GM18861 (cell line): ENCODE data around the gene ACSF2.
"Not testable (repeated sequence)": the region's sequence is repeated elsewhere in the genome, so short reads cannot be mapped to it uniquely, and the experiment has no call there.

Experiments
- ATAC-seq: cut with Tn5 transposase; IDR thresholded peaks from one replicate; pipeline ENCODE4 v1.9.1; 2021; ENCODE audit not compliant: unreplicated experiment

The ACSF2 gene

GRCh38 chr17:50407921-50408320 is 18.1 kb upstream of the ACSF2 start:
- ATAC-seq, result no peak

DNA sequence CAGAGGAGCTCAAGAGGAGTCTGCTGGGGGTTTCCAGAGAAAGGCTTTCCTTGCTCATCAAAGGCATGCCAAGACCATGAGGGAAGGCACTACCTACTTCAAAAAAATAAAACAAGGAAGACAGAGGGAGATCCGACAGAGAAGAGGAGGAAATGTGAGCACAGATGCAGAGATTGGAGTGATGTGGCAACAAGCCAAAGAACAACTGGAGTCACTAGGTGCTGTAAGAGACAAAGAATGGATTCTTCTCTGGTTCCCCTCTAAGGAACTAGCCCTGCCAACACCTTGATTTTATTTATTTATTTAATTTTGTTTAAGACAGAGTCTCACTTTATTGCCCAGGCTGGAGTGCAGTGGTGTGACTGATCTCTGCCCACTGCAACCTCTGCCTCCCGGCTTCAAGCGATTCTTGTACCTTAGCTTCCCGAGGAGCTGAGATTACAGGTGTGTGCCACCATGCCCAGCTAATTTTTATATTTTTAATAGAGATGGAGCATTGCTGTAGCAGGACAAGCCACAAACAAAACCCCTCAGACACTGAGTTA is 13.8 kb upstream of the ACSF2 start:
- ATAC-seq, result no peak

DNA sequence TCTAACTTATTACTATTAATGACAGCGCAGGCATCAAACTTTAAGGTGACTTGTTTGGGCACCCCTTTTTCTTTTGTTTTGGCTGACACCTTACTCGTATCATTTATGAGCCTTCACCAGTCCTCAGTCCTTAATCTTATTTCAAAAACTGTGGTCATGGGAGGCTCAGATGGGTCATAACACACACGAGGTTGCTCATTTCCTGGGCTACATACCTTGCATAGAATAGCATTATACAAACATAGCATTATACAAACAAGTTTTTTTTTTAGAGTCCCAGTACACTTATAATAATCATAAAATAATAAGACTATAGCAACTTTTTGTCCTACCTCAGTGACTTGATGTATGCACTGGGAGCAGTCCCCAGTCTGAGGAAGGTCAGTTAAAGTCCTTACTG is 11.2 kb upstream of the ACSF2 start:
- no peak for ATAC-seq

DNA sequence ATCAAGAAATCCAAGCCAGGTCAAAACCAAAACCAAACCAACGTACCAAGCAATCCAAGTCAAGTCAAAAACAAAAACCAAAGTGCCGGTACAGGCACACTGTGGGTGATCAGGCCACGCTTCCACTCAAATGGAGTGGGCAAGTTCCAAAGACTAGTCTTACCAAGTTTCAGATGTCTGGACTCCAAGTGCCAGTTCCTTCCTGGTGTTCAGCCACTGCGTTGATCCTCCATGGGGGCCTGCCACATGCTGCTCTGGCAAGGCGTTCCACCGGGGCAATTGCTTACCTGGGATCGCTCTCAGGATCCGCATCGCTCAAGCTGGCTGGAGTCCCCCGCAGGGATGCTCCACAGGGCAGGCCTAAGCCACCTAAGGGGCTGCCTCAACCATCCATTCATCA is 6.4 kb upstream of the ACSF2 start:
- not testable (repeated sequence) for ATAC-seq

GRCh38 chr17:50420419-50421112 is 5.5 kb upstream of the ACSF2 start:
- no peak for ATAC-seq

- ATAC-seq, result no peak
These were observed 4.5 kb upstream of the ACSF2 start for GRCh38 chr17:50421308-50422051.

DNA sequence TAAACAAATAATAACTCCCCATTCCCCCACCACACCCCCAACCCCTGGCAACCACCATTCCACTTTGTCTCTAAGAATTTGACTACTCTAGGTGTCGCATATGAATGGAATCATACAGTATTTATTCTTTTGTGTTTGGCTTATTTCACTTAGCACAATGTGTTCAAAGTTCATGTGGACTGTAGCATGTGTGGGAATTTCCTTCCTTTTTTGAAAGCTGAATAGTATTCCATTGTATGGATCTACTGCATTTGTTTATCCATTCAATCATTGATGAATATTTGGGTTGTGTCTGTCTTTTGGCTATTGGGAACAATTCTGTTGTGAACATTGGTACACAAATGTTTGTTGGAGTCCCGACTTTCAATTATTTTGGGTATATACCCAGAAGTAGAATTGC is 3.3 kb upstream of the ACSF2 start:
- no peak for ATAC-seq

GRCh38 chr17:50423553-50424159 is 2.4 kb upstream of the ACSF2 start:
- no peak for ATAC-seq

GRCh38 chr17:50424246-50424995 is 1.6 kb upstream of the ACSF2 start:
- no peak for ATAC-seq

- ATAC-seq, result no peak
These were observed 879 bp upstream of the ACSF2 start for GRCh38 chr17:50424996-50425681.

GRCh38 chr17:50426472-50426782 is 409 bp downstream of the ACSF2 start:
- ATAC-seq, result no peak

- ATAC-seq, result no peak
These were observed 1.1 kb downstream of the ACSF2 start for GRCh38 chr17:50426814-50427787.

DNA sequence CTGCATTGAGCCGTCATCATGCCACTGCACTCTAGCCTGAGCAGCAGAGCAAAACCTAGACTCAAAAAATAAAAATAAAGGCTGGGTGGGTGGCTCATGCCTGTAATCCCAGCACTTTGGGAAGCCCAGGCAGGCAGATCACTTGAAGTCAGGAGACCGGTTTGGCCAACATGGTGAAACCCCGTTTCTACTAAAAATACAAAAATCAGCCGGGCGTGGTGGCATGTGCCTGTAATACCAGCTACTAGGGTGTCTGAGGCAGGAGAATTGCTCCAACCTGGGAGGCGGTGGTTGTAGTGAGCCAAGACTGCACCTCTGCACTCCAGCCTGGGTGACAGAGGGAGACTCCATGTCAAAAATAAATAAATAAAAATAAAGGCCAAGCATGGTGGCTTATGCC is 2.1 kb downstream of the ACSF2 start:
- ATAC-seq, result not testable (repeated sequence)

DNA sequence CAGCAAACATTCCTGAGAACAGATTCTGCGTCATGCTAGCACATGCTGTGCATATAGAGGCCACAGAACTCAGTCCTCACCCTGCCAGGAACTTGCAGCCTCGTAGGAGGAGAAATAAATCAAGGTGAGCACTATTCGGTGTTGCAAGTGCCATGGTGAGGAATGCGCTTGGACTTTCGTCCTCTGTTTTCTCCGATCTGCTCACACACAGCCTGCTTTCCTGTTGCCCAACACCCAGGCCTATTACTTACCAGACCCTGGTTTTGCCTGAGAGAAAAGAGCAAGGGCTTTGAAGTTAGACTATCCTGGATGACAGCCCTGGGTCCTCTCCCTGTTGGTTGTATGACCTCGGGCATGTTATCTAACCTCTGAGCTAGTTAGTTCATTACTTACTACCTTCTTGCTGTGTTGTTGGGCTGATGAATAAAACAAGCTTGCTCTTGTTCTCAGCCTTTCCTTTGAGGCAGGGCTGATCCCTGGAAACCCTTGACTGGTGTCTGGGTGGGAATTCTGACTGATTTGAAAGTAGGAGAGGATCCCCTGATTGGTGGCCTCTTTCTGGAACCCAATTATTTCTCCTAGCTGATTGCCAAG is 2.9 kb downstream of the ACSF2 start:
- no peak for ATAC-seq

- no peak for ATAC-seq
These were observed 3.8 kb downstream of the ACSF2 start for GRCh38 chr17:50429793-50430192.

DNA sequence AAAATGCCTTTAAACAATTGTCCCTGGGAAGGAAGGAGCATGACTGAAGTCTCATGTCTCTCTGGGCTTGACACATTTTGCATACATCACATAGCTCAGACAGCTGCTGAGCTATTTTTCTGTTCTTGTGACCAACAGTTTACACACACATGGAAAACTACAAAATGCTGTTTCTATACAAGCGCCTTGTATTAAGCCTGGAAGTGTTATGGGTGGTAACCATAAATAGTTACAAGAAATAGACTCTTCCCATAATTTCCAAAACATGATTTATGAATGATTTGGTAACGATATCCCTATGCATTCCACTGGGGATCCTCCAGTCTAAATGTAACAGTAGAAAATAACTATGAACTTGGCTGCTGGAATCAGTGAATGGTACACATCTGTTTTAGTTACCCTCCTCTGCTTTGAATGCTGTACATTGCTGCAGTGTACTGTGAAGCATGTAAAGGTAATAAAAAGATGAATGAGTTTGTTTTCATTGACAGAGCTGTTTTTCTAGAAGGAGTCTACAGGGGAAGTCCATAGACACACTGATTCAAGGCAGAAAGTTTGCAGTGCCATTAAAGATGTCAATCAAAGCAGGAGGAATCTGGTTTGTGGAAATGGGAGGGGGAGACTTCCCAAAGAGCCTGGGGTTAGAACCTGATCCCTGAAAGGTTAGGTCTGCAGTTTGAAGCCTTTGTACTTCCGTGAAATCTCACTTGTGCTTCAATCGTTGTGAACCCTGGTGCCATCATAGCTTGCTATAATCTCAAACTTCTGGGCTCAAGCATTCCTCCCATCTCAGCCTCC is 5.0 kb downstream of the ACSF2 start:
- ATAC-seq, result no peak

- ATAC-seq, result no peak
These were observed 6.2 kb downstream of the ACSF2 start for GRCh38 chr17:50432125-50432762.

- ATAC-seq, result no peak
These were observed 11.4 kb downstream of the ACSF2 start for GRCh38 chr17:50437409-50437808.
